Measurements from ENCODE around the gene IPP. TPM values are rescaled to one million over a fixed set of nuclear protein-coding genes. Genes with fewer than 3 reads are reported as not detected.

Gene IPP
- total and polyA plus RNA-seq, 2 of the 8 experiments (the other 6 are each of a cell fraction or from before 2014, with no cell fraction given), result 1.4 to 5.6 TPM

DNA sequence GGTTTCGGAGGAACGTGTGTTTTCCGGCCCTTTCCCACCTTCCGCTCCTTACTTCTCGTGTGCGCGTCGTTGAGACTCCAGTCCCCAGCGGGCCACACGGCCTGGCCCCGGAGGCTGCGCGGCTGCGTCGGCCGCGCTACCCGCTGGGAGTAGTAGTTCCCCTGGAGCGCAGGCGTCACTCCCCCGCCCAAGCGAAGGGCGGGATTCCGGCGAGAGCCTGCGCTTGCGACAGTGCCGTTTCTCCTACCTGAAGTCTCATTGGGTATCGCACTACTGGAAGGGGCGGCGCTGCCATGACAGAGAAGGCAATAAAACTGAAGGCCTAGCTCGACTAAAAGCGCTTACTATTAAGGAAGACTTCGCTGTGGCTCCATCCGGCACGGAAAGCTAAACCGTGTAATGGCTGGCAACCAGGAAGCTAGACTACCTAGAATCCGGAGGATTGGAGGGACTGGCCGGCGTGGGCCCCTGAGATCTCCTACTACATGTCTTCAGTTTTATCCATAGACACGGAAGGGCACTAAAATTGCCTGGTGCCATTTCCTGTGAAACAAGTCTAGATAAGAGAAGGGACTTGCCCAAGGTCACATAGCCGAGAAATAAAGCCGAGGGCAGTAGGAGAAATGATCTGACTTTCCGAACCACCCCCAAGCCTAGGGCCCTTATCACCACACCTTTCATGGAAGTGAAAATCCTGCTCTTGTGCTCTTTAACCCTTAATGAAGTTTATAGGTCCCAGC, 63.3 kb downstream of the IPP start:
- Histone ChIP-seq H4K20me1 (replicated peaks in 1 of 2; ENCODE audit: control insufficient read depth in 1 of 2, insufficient read depth in 2 of 2, low read length in 2 of 2) (peaks cover 2 to 3% of the 10 kb centered on the region in 2 experiments), H4K8ac (ENCODE audit: extremely low read depth, insufficient read depth, low read length) (peak overlapping the region; percentile 95; the same call in 1 of the 2 replicates), H3K4me2 (ENCODE audit: insufficient read depth in 1 of 2, low read depth in 2 of 2, low read length in 2 of 2) (peak overlapping the region; percentile 87 to 97), H3K56ac (replicated peaks; ENCODE audit: insufficient read length, low read depth, low read length) (peak overlapping the region; percentile 88), H2BK12ac (ENCODE audit: low read depth, low read length) (peak overlapping the region; percentile 89; the same call in 1 of the 2 replicates), H2BK120ac (replicated peaks; ENCODE audit: low read depth, low read length) (no peak overlapping the region), H2BK20ac (ENCODE audit: low read length) (no peak overlapping the region), H3K9me3 (ENCODE audit: insufficient read depth in 2 of 2, low read depth in 1 of 2, low read length in 1 of 2) (no peaks in the 10 kb centered on the region), H2AK5ac (ENCODE audit: low read depth, low read length) (no peak overlapping the region), H3K18ac (ENCODE audit: extremely low read depth, low read length) (peak overlapping the region; percentile 100), H3K4me3 (ENCODE audit: extremely low read depth in 1 of 4, insufficient read depth in 2 of 4, low read depth in 3 of 4, low read length in 4 of 4) (peak overlapping the region; percentile 96 to 99 (median 98)), H4K91ac (replicated peaks; ENCODE audit: insufficient read length, low read length) (peak overlapping the region; percentile 94), H2BK15ac (ENCODE audit: low read length) (no peak overlapping the region), H3K27ac (ENCODE audit: low read depth, low read length) (peak overlapping the region; percentile 93), H2BK5ac (ENCODE audit: low read depth, low read length) (peak overlapping the region; percentile 99), H3K9ac (replicated peaks in 1 of 4; ENCODE audit: extremely low read depth in 1 of 4, low read depth in 3 of 4, low read length in 3 of 4) (peak overlapping the region; percentile 67 to 99 (median 97)), H3K36me3 (ENCODE audit: control insufficient read depth in 2 of 4, insufficient read depth in 4 of 4, low read length in 3 of 4) (peaks cover 0 to 9% (median under 1%) of the 10 kb centered on the region in 4 experiments; a peak in 3 of 8 replicates), H3K79me1 (ENCODE audit: low read depth, low read length) (no peaks in the 10 kb centered on the region), H3K23ac (ENCODE audit: insufficient read length) (no peak overlapping the region), H3K4ac (replicated peaks; ENCODE audit: insufficient read length, low read depth, low read length) (no peak overlapping the region), H3K27me3 (replicated peaks in 1 of 4; ENCODE audit: control insufficient read depth in 3 of 4, extremely low read depth in 1 of 4, insufficient read depth in 3 of 4, low read length in 3 of 4) (no peaks in the 10 kb centered on the region), H4K5ac (ENCODE audit: insufficient read length, low read depth, low read length) (peak overlapping the region; percentile 89), H3K4me1 (replicated peaks in 1 of 4; ENCODE audit: control insufficient read depth in 3 of 4, insufficient read depth in 4 of 4, low read length in 3 of 4) (peaks cover 0 to 2% (median 0%) of the 10 kb centered on the region in 4 experiments; a peak in 5 of 7 replicates), H3K14ac (ENCODE audit: insufficient read length) (no peak overlapping the region), H3K23me2 (ENCODE audit: low read depth, low read length) (peaks cover 7% of the 10 kb centered on the region), H3K79me2 (ENCODE audit: control insufficient read depth in 1 of 2, insufficient read depth in 2 of 2, low read length in 2 of 2) (peaks cover 13 to 77% of the 10 kb centered on the region in 2 experiments), H2AFZ (ENCODE audit: low read length) (peak overlapping the region; percentile 89)
- ChIA-PET POLR2A (ENCODE audit: partially characterized antibody) (interaction anchor here (0.5 to 2.6 kb wide), 24 partner anchors 9 to 515 kb away, joined by 3 to 20 read pairs (median 4); partner anchors contain the start of genes CCDC163, CCDC17, MMACHC and NASP), CTCF (ENCODE audit: partially characterized antibody) (no interaction called here)
- peak; percentile 90 to 96 for DNase-seq (ENCODE audit: low read depth in 1 of 2, low spot score in 2 of 2)
- WGBS, 2 experiments (ENCODE audit: extremely low coverage in 1 of 2, insufficient coverage in 1 of 2, insufficient read length in 1 of 2, insufficient replicate concordance in 2 of 2, low coverage in 1 of 2, low lambda C conversion rate in 2 of 2, missing lambda C conversion rate in 1 of 2), result 6% methylated on average over 35 of the region's 44 CpGs; no CpG with 5 or more reads in 1 of the 2 experiments
- peak; percentile 62 for FAIRE-seq
- no peak for TF ChIP-seq SP1 (IDR thresholded peaks at IDR 0.05; ENCODE audit: low read depth, low read length)
- peak in 1 of 2 experiments; percentile 77 for TF ChIP-seq POLR2A (IDR thresholded peaks at IDR 0.05; ENCODE audit: control extremely low read depth in 1 of 2, low read depth in 2 of 2, low read length in 2 of 2)
- TF ChIP-seq E2F6 (IDR thresholded peaks at IDR 0.05), result peak; percentile 46; the same call in 1 of the 2 replicates
- peak; percentile 88 for TF ChIP-seq CREB1 (IDR thresholded peaks at IDR 0.05)
- no peak; the same call in 1 of the 2 replicates for TF ChIP-seq ATF3 (IDR thresholded peaks at IDR 0.05; ENCODE audit: insufficient read depth, low read depth, low read length)
- TF ChIP-seq ASH2L (IDR thresholded peaks at IDR 0.05; ENCODE audit: low read length), result no peak
- TF ChIP-seq TEAD4 (IDR thresholded peaks at IDR 0.05; ENCODE audit: low read depth, low read length), result no peak
- peak; percentile 76 for TF ChIP-seq POLR2AphosphoS5 (IDR thresholded peaks at IDR 0.05; ENCODE audit: low read depth, low read length)
- TF ChIP-seq TAF7 (optimal IDR thresholded peaks at IDR 0.05; ENCODE audit: borderline replicate concordance, low read depth, low read length), result peak; percentile 67
- no peak for TF ChIP-seq RXRA (IDR thresholded peaks at IDR 0.05; ENCODE audit: insufficient read depth, low read depth, low read length)
- TF ChIP-seq RBBP5 (IDR thresholded peaks at IDR 0.05; ENCODE audit: borderline replicate concordance, low read depth, low read length), result no peak
